Gastrocnemius medialis (tissue), 4 donors: ENCODE measurements around the gene SLAMF1. TPM values are rescaled to one million over a fixed set of nuclear protein-coding genes. Genes with fewer than 3 reads are reported as not detected.

ENCODE experiments used
- ATAC-seq, 2 donors: fragments of 150-250 bp; one replicate each; pipeline ENCODE4 v1.9.1; 2016
- DNase-seq, 2 donors: peaks; one replicate each; pipeline ENCODE4 v3.0.0-alpha.2; 2019
- H3K27ac ChIP-seq, 4 donors: fragments of 200-600 bp; sonication (generic); 1 replicate in 1 of 4; 2 replicates in 3 of 4; pipeline ENCODE4 v1.5.1; 2016 to 2018; ENCODE audit warnings: mild to moderate bottlenecking in 2 of 4, moderate library complexity in 1 of 4
- H3K27me3 ChIP-seq, 3 donors: fragments of 200-600 bp; sonication (generic) in 2 of 3; 1 replicate in 1 of 3; 2 replicates in 2 of 3; pipeline versions ENCODE4 v1.5.1 to v1.6.0; 2016 to 2019; ENCODE audit warnings: mild to moderate bottlenecking in 1 of 3, moderate library complexity in 1 of 3
- H3K36me3 ChIP-seq, 2 donors: fragments of 200-600 bp; sonication (generic) in 1 of 2; one replicate each; pipeline ENCODE4 v1.5.1; 2017 to 2018
- H3K4me1 ChIP-seq, 2 donors: fragments of 200-600 bp; sonication (generic) in 1 of 2; one replicate each; pipeline ENCODE4 v1.5.1; 2016 to 2017; ENCODE audit warnings: mild to moderate bottlenecking in 2 of 2
- H3K4me3 ChIP-seq, 4 donors: fragments of 200-600 bp; sonication (generic) in 3 of 4; 1 replicate in 1 of 4; 2 replicates in 3 of 4; pipeline ENCODE4 v1.5.1; 2016 to 2019; ENCODE audit warnings: mild to moderate bottlenecking in 2 of 4
- H3K9me3 ChIP-seq, 3 donors: fragments of 200-600 bp; sonication (generic) in 2 of 3; 1 replicate in 1 of 3; 2 replicates in 2 of 3; pipeline ENCODE4 v1.5.1; 2016 to 2019
- POLR2A ChIP-seq, 2 donors: fragments of 450-650 bp; IDR thresholded peaks; one replicate each; pipeline ENCODE4 v1.6.1; 2017; ENCODE audit warnings: antibody characterized with exemption in 2 of 2, mild to moderate bottlenecking in 2 of 2, moderate library complexity in 2 of 2
- in situ Hi-C, 4 donors: fragments of 200-750 bp; cut with MboI; loops; one replicate each; pipeline versions ENCODE4 v1.15.0 to v1.8.0; 2017; ENCODE audit warnings: low sequenced_read_pairs in 4 of 4
- intact Hi-C: fragments of 100-400 bp; cut with DNase I; formaldehyde crosslinking; loops from one replicate; pipeline ENCODE4 v1.15.1; 2023; ENCODE audit warnings: low total_unique reads
- total RNA-seq, 4 donors: library from RNA; depleted of rRNA; stranded (reverse); fragments of >200 nt; gene quantifications; one replicate each; pipeline versions ENCODE4 v1.1.0 to v1.2.3, GENCODE V29; 2016
- TF ChIP-seq, protein P1 (sequence below), 5 experiments: fragments of 450-650 bp in 3 of 5; fragments of 200-600 bp in 2 of 5; sonication (generic) in 2 of 5; IDR thresholded peaks in 4 of 5; conservative IDR thresholded peaks in 1 of 5; 1 replicate in 4 of 5; 2 replicates in 1 of 5; pipeline ENCODE4 v1.5.1; 2016 to 2019; ENCODE audit warnings: antibody characterized with exemption in 5 of 5, mild to moderate bottlenecking in 3 of 5, moderate library complexity in 3 of 5

Gene SLAMF1
- total RNA-seq, 4 donors from 2014 or later, result not detected

DNA sequence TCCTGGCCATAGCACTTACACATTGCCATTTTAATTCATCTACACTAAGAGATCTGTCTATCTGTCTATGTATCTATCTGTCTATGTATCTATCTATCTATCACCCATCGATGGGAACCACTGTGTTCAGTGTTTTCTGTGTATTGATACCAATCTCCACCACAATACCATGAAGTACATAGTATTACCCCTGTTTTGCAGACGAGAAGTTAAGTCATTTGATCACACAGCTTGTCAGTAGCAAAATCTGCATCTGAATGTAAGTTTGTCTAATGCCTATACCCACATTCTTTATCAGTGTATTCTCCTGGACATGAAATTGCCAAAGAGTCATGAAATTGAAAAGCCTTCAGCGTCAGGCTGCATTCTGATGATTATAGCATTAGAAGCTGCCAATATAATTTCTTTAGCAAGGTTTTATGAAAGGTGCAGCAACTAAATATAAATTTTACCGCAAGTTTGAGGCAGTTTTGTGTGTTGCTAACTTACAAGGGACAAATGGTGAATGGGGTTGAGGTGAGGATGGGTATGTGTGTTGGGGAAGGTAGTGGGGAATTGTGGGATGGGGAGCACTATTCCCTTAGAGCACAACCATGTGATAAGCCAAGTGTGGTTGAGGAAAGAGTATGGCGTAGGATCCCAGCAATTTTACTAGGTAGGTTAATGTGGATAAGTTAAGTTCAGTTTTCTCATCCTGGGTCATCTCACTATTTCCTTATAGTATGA, 24.2 kb downstream of the SLAMF1 start:
- in situ Hi-C loops (no loop called here), intact Hi-C loops (no loop called here)
- no peaks in the 10 kb centered on the region for H3K36me3 ChIP-seq
- TF ChIP-seq POLR2A (IDR thresholded peaks at IDR 0.05), result no peak
- TF ChIP-seq, protein P1, sequence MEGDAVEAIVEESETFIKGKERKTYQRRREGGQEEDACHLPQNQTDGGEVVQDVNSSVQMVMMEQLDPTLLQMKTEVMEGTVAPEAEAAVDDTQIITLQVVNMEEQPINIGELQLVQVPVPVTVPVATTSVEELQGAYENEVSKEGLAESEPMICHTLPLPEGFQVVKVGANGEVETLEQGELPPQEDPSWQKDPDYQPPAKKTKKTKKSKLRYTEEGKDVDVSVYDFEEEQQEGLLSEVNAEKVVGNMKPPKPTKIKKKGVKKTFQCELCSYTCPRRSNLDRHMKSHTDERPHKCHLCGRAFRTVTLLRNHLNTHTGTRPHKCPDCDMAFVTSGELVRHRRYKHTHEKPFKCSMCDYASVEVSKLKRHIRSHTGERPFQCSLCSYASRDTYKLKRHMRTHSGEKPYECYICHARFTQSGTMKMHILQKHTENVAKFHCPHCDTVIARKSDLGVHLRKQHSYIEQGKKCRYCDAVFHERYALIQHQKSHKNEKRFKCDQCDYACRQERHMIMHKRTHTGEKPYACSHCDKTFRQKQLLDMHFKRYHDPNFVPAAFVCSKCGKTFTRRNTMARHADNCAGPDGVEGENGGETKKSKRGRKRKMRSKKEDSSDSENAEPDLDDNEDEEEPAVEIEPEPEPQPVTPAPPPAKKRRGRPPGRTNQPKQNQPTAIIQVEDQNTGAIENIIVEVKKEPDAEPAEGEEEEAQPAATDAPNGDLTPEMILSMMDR (IDR thresholded peaks at IDR 0.05 in 4 of 5, conservative IDR thresholded peaks at IDR 0.05 in 1 of 5), result no peak
- ATAC-seq, result no peak
- no peak overlapping the region for H3K4me3 ChIP-seq
- no peaks in the 10 kb centered on the region for H3K4me1 ChIP-seq
- H3K9me3 ChIP-seq, result no peaks in the 10 kb centered on the region
- no peak overlapping the region for H3K27ac ChIP-seq
- H3K27me3 ChIP-seq, result no peaks in the 10 kb centered on the region
- no peak for DNase-seq

- ATAC-seq, result no peak
These were observed 25.0 kb downstream of the SLAMF1 start for GRCh38 chr1:160621633-160622413.

DNA sequence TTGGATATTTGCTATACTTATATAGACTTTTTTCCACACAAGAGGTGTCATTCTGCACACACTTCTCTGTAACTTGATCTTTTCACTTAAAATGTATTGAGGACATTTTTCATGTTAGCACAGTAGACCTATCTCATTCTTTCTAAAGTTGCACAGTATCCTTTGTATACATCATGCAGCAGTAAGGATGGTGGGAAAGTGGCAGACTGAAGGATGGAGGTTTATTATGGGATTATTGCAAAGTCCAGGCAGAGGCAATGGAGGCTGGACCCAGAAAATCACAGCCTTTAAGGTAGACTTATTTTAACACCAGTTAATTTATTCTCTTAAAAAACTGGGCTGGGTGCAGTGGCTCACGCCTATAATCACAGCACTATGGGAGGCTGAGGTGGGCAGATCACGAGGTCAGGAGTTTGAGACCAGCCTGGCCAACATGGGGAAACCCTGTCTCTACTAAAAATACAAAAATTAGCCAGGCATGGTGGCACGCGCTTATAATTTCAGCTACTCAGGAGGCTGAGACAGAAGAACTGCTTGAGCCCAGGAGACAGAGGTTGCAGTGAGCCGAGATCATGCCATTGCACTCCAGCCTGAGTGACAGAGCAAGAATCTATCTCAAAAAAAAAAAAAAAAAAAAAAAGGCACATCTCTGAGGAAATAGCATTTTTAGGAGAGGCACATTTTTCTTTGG, 25.8 kb downstream of the SLAMF1 start:
- no peaks in the 10 kb centered on the region for H3K27me3 ChIP-seq
- DNase-seq, result no peak
- no peaks in the 10 kb centered on the region for H3K9me3 ChIP-seq
- ATAC-seq, result no peak
- H3K36me3 ChIP-seq, result no peaks in the 10 kb centered on the region
- TF ChIP-seq, protein P1 (IDR thresholded peaks at IDR 0.05 in 4 of 5, conservative IDR thresholded peaks at IDR 0.05 in 1 of 5), result no peak
- TF ChIP-seq POLR2A (IDR thresholded peaks at IDR 0.05), result no peak
- H3K4me3 ChIP-seq, result no peak overlapping the region
- no peak overlapping the region for H3K27ac ChIP-seq
- intact Hi-C loops (no loop called here), in situ Hi-C loops (no loop called here)
- H3K4me1 ChIP-seq, result no peaks in the 10 kb centered on the region

More at GRCh38 chr1:160621633-160622413, 25.0 kb downstream of the SLAMF1 start:
- H3K9me3 ChIP-seq, result no peaks in the 10 kb centered on the region
- no peak overlapping the region for H3K4me3 ChIP-seq
- H3K4me1 ChIP-seq, result no peaks in the 10 kb centered on the region
- H3K27me3 ChIP-seq, result no peaks in the 10 kb centered on the region
- H3K36me3 ChIP-seq, result no peaks in the 10 kb centered on the region
- TF ChIP-seq, protein P1 (IDR thresholded peaks at IDR 0.05 in 4 of 5, conservative IDR thresholded peaks at IDR 0.05 in 1 of 5), result no peak
- TF ChIP-seq POLR2A (IDR thresholded peaks at IDR 0.05), result no peak
- in situ Hi-C loops (no loop called here), intact Hi-C loops (no loop called here)
- no peak for DNase-seq
- H3K27ac ChIP-seq, result no peak overlapping the region

DNA sequence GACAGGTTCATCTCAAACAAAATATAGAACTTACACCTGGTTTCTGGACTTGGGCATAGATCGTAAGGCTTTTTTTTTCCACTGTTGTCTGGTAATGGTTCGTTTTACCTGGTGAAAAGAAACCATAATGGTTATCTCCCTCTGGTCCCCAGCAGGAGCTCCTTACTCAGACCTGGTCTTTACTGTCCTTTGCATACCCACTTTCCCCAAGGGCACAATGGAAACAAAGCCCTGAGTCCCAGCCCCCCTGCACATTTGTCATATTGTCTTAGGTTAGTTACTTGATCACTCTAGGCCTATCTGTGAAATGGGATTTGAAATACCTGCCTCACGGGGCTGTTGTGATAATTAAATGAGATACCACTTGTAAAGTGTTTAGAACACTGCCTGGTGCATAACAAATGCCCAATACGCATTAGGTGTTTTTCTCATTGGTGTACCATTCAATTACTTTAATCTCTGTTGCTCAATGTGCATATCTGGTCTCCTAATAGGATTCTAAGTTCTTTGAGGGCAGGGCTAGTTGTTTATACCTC, 27.0 kb downstream of the SLAMF1 start:
- intact Hi-C loops (no loop called here), in situ Hi-C loops (loop anchor here in 2 of 4 donors (10.0 kb wide), 1 partner anchor 195 kb away; no protein-coding TSS in a partner anchor)
- Histone ChIP-seq H3K36me3 (no peaks in the 10 kb centered on the region), H3K4me3 (no peak overlapping the region), H3K9me3 (no peaks in the 10 kb centered on the region), H3K27ac (no peak overlapping the region), H3K27me3 (no peaks in the 10 kb centered on the region), H3K4me1 (no peaks in the 10 kb centered on the region)
- DNase-seq (no peak), ATAC-seq (no peak)
- TF ChIP-seq, protein P1 (IDR thresholded peaks at IDR 0.05 in 4 of 5, conservative IDR thresholded peaks at IDR 0.05 in 1 of 5), result no peak
- no peak for TF ChIP-seq POLR2A (IDR thresholded peaks at IDR 0.05)
